SU-DHL-6 (cell line): ENCODE results near the gene FTCD.

Source experiments
- CTCF ChIP-seq: fragments of 200-600 bp; sonication (generic); IDR thresholded peaks from one replicate; pipeline ENCODE4 v1.5.1; 2017; ENCODE audit warnings: antibody characterized with exemption, mild to moderate bottlenecking, low read length, moderate library complexity; ENCODE audit not compliant: insufficient read depth, poor library complexity, severe bottlenecking
- EZH2phosphoT487 ChIP-seq: fragments of 200-600 bp; sonication (generic), shearing (Covaris generic); conservative IDR thresholded peaks from 2 replicates; pipeline ENCODE4 v1.6.1; 2018; ENCODE audit warnings: mild to moderate bottlenecking, antibody characterized with exemption, low read length, moderate library complexity, mixed read lengths

- TF ChIP-seq CTCF (no peak), EZH2phosphoT487 (no peak)
Observed at GRCh38 chr21:46114963-46115362, 40.4 kb downstream of the FTCD start.
